CD14-positive monocyte (primary cell): Measurements from ENCODE around the gene NUDT17. TPM values are rescaled to one million over a fixed set of nuclear protein-coding genes. Genes with fewer than 3 reads are reported as not detected.
A peak's percentile ranks its signal among the peaks of the same experiment; 100 is the strongest.

Experiments
- DNase-seq, 3 donors: peaks; one replicate each; pipeline ENCODE4 v3.0.0-alpha.2; 2011 to 2022
- H2AFZ ChIP-seq: 2 replicates; pipeline ENCODE4 v1.6.0; 2012; ENCODE audit warnings: mild to moderate bottlenecking, low read depth, low read length, inconsistent platforms; ENCODE audit not compliant: insufficient read depth, poor library complexity, severe bottlenecking
- H3K27ac ChIP-seq, 2 donors: 1 replicate in 1 of 2; 2 replicates in 1 of 2; pipeline ENCODE4 v1.5.1; 2012 to 2013; ENCODE audit warnings: low read length in 2 of 2, control low read depth in 1 of 2, inconsistent platforms in 1 of 2, low read depth in 1 of 2, mild to moderate bottlenecking in 1 of 2
- H3K27me3 ChIP-seq, 2 donors: one replicate each; pipeline versions ENCODE4 v1.6.0 to v1.6.1; 2011 to 2013; ENCODE audit warnings: low read length in 2 of 2; ENCODE audit not compliant: control insufficient read depth in 2 of 2, insufficient read depth in 2 of 2
- H3K36me3 ChIP-seq, 2 donors: replicated peaks in 1 of 2; 1 replicate in 1 of 2; 2 replicates in 1 of 2; pipeline versions ENCODE4 v1.5.1 to v1.6.1; 2012 to 2013; ENCODE audit warnings: low read length in 2 of 2, control low read depth in 1 of 2, inconsistent platforms in 1 of 2, mild to moderate bottlenecking in 1 of 2; ENCODE audit not compliant: insufficient read depth in 2 of 2, control insufficient read depth in 1 of 2
- H3K4me1 ChIP-seq, 2 donors: 1 replicate in 1 of 2; 2 replicates in 1 of 2; pipeline versions ENCODE4 v1.5.1 to v1.6.1; 2012 to 2013; ENCODE audit warnings: low read length in 2 of 2, control low read depth in 1 of 2, inconsistent platforms in 1 of 2, mild to moderate bottlenecking in 1 of 2, moderate library complexity in 1 of 2; ENCODE audit not compliant: insufficient read depth in 2 of 2, control insufficient read depth in 1 of 2
- H3K4me2 ChIP-seq: replicated peaks from 2 replicates; pipeline ENCODE3; 2012; ENCODE audit warnings: low read length, moderate library complexity, mild to moderate bottlenecking; ENCODE audit not compliant: poor library complexity, severe bottlenecking; ENCODE audit errors: extremely low read depth
- H3K4me3 ChIP-seq, 3 experiments: fragments of 200-600 bp in 1 of 3; sonication (generic) in 1 of 3; replicated peaks in 1 of 3; 1 replicate in 2 of 3; 2 replicates in 1 of 3; pipeline ENCODE4 v1.5.1; 2011 to 2013; ENCODE audit warnings: low read length in 3 of 3, mild to moderate bottlenecking in 3 of 3, control low read depth in 2 of 3, low read depth in 2 of 3, inconsistent platforms in 1 of 3, moderate library complexity in 1 of 3
- H3K79me2 ChIP-seq: 2 replicates; pipeline ENCODE4 v1.6.0; 2012; ENCODE audit warnings: mild to moderate bottlenecking, control low read depth, inconsistent platforms, low read length, moderate library complexity; ENCODE audit not compliant: insufficient read depth
- H3K9ac ChIP-seq: 2 replicates; pipeline ENCODE4 v1.6.0; 2017; ENCODE audit warnings: low read length, mild to moderate bottlenecking; ENCODE audit not compliant: insufficient read depth, poor library complexity, severe bottlenecking
- H3K9me3 ChIP-seq, 2 donors: replicated peaks in 1 of 2; 1 replicate in 1 of 2; 2 replicates in 1 of 2; pipeline versions ENCODE4 v1.5.1 to v1.6.1; 2012 to 2013; ENCODE audit warnings: low read length in 2 of 2, control low read depth in 1 of 2; ENCODE audit not compliant: control insufficient read depth in 1 of 2, insufficient read depth in 1 of 2
- H4K20me1 ChIP-seq: 2 replicates; pipeline ENCODE4 v1.6.0; 2012; ENCODE audit warnings: mild to moderate bottlenecking, low read length, control low read depth, moderate library complexity; ENCODE audit not compliant: insufficient read depth
- H3K27ac Mint-ChIP-seq, 7 donors: one replicate each; pipeline ENCODE4 v1.8.0; 2020; ENCODE audit warnings: mild to moderate bottlenecking in 7 of 7, mixed read lengths in 7 of 7, moderate library complexity in 6 of 7, inconsistent platforms in 2 of 7
- H3K27me3 Mint-ChIP-seq, 3 donors: one replicate each; pipeline ENCODE4 v1.8.0; 2021 to 2022; ENCODE audit warnings: low read depth in 3 of 3, mild to moderate bottlenecking in 3 of 3, mixed read lengths in 3 of 3, moderate library complexity in 3 of 3, inconsistent platforms in 1 of 3
- H3K36me3 Mint-ChIP-seq, 2 donors: one replicate each; pipeline ENCODE4 v1.8.0; 2020; ENCODE audit warnings: mixed read lengths in 2 of 2, inconsistent platforms in 1 of 2, mild to moderate bottlenecking in 1 of 2
- H3K4me1 Mint-ChIP-seq: one replicate; pipeline ENCODE4 v1.8.0; 2020; ENCODE audit warnings: mild to moderate bottlenecking, mixed read lengths
- H3K4me3 Mint-ChIP-seq, 2 donors: one replicate each; pipeline ENCODE4 v1.8.0; 2020; ENCODE audit warnings: mild to moderate bottlenecking in 2 of 2, mixed read lengths in 2 of 2, moderate library complexity in 1 of 2
- H3K9me3 Mint-ChIP-seq, 7 donors: one replicate each; pipeline ENCODE4 v1.8.0; 2020 to 2022; ENCODE audit warnings: mixed read lengths in 7 of 7, mild to moderate bottlenecking in 6 of 7, moderate library complexity in 6 of 7, inconsistent platforms in 2 of 7
- CTCF ChIP-seq: fragments of 200-600 bp; IDR thresholded peaks from one replicate; pipeline ENCODE4 v1.8.0; 2022; ENCODE audit warnings: antibody characterized with exemption, mild to moderate bottlenecking
- WGBS: methylation state at CpG from one replicate; pipeline ENCODE4 v1.1.5; 2013; ENCODE audit warnings: missing lambda C conversion rate; ENCODE audit not compliant: insufficient coverage; 5-methylcytosine and 5-hydroxymethylcytosine counted together
- intact Hi-C, 2 donors: fragments of 100-400 bp; cut with micrococcal nuclease; formaldehyde crosslinking; loops; one replicate each; pipeline versions ENCODE4 v1.15.0 to v1.15.1; 2023
- polyA minus RNA-seq: library from RNA; depleted of rRNA, polyadenylated mRNA; stranded (reverse); fragments of >200 nt; gene quantifications from 2 replicates; pipeline ENCODE4 v1.2.3, GENCODE V29; 2012
- polyA plus RNA-seq, 3 donors: library from polyadenylated mRNA; depleted of rRNA in 1 of 3; unstranded in 2 of 3; stranded (reverse) in 1 of 3; fragments of 300-500 nt in 2 of 3; fragments of >200 nt in 1 of 3; fragmentation: Illumina TruSeq in 2 of 3; gene quantifications; 1 replicate in 2 of 3; 2 replicates in 1 of 3; pipeline ENCODE4 v1.2.3, GENCODE V29; 2012 to 2021
- total RNA-seq, 12 experiments: library from RNA in 1 of 12; stranded (reverse) in 1 of 12; fragments of 120-200 nt in 1 of 12; gene quantifications; one replicate each; pipeline ENCODE4 v1.2.4 and lab custom pipeline; 2013 to 2026; ENCODE audit warnings: mixed read lengths in 6 of 12, inconsistent platforms in 1 of 12

Gene NUDT17, protein sequence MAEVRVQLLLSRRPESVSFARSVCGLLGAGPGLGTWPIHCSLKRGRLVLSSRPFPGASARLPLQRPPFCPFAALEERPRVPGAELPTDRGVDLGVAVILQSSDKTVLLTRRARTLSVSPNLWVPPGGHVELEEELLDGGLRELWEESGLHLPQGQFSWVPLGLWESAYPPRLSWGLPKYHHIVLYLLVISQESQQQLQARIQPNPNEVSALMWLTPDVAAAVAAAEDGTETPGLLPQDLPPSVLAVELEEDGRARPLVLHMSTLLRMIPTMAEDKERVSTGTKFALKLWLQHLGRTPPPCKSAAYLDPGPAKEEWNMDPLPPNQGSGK
- total RNA-seq (2013) = 3.6 TPM
- 1 to 10 TPM; 2.1 to 6.4 (median 3.1) TPM for polyA plus RNA-seq
- 1.2 and 1.8 TPM in 2 replicates for polyA minus RNA-seq
- 0.34 to 2.9 (median 1.8) reads per million in 11 experiments for total RNA-seq (lab: John Stamatoyannopoulos, UW)

- H3K36me3 Mint-ChIP-seq = peaks cover 46 to 50% of the 10 kb centered on the region in 2 donors
- Histone ChIP-seq H3K4me2 (peak within 1 kb of the TSS; percentile 99), H2AFZ (peak within 1 kb of the TSS; percentile 98), H3K4me3 (peak within 1 kb of the TSS; percentile 72 to 98 (median 88)), H3K36me3 (peaks cover 44 to 65% of the 10 kb centered on the region in 2 donors), H4K20me1 (no peaks in the 10 kb centered on the region), H3K27me3 (no peaks in the 10 kb centered on the region), H3K9ac (peak within 1 kb of the TSS; percentile 79), H3K27ac (peak within 1 kb of the TSS; percentile 63 to 90), H3K9me3 (no peaks in the 10 kb centered on the region), H3K79me2 (no peaks in the 10 kb centered on the region), H3K4me1 (peaks cover 19 to 25% of the 10 kb centered on the region in 2 donors)
- peaks cover 0 to 3% (median 0%) of the 10 kb centered on the region in 3 donors for H3K27me3 Mint-ChIP-seq
- intact Hi-C loops = loop anchor here (1.0 to 5.0 kb wide), 3 partner anchors 42 to 172 kb away; partner anchors contain the start of gene ANKRD35 (in 1 of the 2)
- peaks cover 6% of the 10 kb centered on the region for H3K4me1 Mint-ChIP-seq
- H3K27ac Mint-ChIP-seq = peak within 1 kb of the TSS in 3 of 7 donors; percentile 21 to 69 (median 58)
- no peaks in the 10 kb centered on the region for H3K9me3 Mint-ChIP-seq
- 0% methylated on average over 50 of the region's 50 CpGs for WGBS
- no peak within 1 kb of the TSS for H3K4me3 Mint-ChIP-seq
- DNase-seq = peak; percentile 64 to 72 (median 71)
- TF ChIP-seq CTCF = peak; percentile 91
Observed at GRCh38 chr1:145845514-145846161, at the start of gene NUDT17. Gene NUDT17 (plus strand): TSS chr1:145845630. CDS start chr1:145845641, 11 bp downstream.

- H3K4me3 Mint-ChIP-seq = no peak overlapping the region
- Histone ChIP-seq H4K20me1 (peaks cover 11% of the 10 kb centered on the region), H3K4me3 (no peak overlapping the region), H3K79me2 (peaks cover 51% of the 10 kb centered on the region), H3K9me3 (peaks cover 21 to 37% of the 10 kb centered on the region in 2 donors), H2AFZ (no peak overlapping the region), H3K9ac (no peak overlapping the region), H3K27me3 (no peaks in the 10 kb centered on the region), H3K4me2 (no peak overlapping the region), H3K27ac (no peak overlapping the region), H3K4me1 (no peaks in the 10 kb centered on the region), H3K36me3 (peaks cover 11 to 33% of the 10 kb centered on the region in 2 donors)
- DNase-seq = no peak
- no peak overlapping the region for H3K27ac Mint-ChIP-seq
- peaks cover 38 to 53% of the 10 kb centered on the region in 2 donors for H3K36me3 Mint-ChIP-seq
- WGBS = 0% methylated on average over 1 of the region's 1 CpG
- peaks cover 26 to 43% (median 36%) of the 10 kb centered on the region in 7 donors for H3K9me3 Mint-ChIP-seq
- peaks cover 16% of the 10 kb centered on the region for H3K4me1 Mint-ChIP-seq
- H3K27me3 Mint-ChIP-seq = peaks cover 0 to 3% (median 0%) of the 10 kb centered on the region in 3 donors
- intact Hi-C loops = no loop called here
- no peak for TF ChIP-seq CTCF
Observed at GRCh38 chr1:145796753-145797152, 48.7 kb upstream of the NUDT17 start.
